Measurements from ENCODE around the gene WHRN.

DNA sequence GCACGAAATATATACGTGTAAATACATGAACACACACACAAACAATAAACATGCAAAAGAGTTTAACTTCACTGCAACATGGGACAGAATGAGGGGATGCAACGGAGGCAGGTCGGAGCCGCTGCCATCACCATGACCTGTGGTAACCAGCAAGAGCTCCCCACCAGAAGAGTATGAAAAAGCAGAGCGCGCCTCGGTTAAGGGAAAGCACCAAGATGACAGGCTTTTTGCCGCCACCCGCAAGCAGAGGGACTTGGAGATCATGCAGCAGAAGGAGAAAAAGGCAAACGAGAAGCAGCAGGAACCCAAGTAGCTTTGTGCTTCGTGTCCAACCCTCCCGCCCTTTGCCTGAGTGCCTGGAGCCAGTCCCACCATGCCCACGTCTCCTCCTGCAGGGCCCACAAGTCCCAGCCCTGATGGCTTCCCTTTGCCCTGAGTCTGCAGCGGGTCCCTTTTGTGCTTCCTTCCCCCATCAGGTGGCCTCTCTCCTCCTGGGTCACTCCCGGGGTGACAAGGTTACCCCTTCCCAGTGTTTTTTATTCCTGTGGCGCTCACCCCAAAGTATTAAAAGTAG is 13.8 kb downstream of the WHRN start:
- TF ChIP-seq, protein P1, sequence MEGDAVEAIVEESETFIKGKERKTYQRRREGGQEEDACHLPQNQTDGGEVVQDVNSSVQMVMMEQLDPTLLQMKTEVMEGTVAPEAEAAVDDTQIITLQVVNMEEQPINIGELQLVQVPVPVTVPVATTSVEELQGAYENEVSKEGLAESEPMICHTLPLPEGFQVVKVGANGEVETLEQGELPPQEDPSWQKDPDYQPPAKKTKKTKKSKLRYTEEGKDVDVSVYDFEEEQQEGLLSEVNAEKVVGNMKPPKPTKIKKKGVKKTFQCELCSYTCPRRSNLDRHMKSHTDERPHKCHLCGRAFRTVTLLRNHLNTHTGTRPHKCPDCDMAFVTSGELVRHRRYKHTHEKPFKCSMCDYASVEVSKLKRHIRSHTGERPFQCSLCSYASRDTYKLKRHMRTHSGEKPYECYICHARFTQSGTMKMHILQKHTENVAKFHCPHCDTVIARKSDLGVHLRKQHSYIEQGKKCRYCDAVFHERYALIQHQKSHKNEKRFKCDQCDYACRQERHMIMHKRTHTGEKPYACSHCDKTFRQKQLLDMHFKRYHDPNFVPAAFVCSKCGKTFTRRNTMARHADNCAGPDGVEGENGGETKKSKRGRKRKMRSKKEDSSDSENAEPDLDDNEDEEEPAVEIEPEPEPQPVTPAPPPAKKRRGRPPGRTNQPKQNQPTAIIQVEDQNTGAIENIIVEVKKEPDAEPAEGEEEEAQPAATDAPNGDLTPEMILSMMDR (conservative IDR thresholded peaks at IDR 0.05; ENCODE audit: low read length), result no peak
- no peak for TF ChIP-seq EZH2phosphoT487 (IDR thresholded peaks at IDR 0.05; ENCODE audit: borderline replicate concordance, low read depth, low read length)

All from OCI-LY7 (cell line).